GM19438 (cell line): ENCODE results near the gene PCBP2.
"Not testable (repeated sequence)": the region's sequence is repeated elsewhere in the genome, so short reads cannot be mapped to it uniquely, and the experiment has no call there.

Experiments used
- ATAC-seq: cut with Tn5 transposase; IDR thresholded peaks from one replicate; pipeline ENCODE4 v1.9.1; 2021; ENCODE audit warnings: low read depth; ENCODE audit not compliant: unreplicated experiment

PCBP2 gene

GRCh38 chr12:53467880-53468279 lies 16.0 kb downstream of the PCBP2 start:
- no peak for ATAC-seq

DNA sequence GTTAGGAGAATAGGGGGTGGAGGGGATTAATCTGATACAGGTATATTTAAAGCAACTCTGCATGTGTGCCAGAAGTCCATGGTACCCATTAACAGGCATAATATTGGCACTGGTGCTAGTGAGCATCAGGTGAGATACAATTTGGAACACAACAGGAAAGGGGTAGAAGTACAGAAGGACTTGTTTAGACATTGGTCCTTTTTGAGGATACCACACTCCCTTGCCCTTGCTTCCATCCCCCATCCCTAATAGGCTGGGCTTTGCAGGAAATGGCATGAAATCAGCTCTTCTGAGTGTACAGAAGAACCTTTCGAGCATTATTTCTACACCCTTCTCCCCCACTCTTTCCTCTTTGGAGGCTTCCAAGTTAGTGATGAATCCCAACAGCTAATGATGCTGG lies 16.4 kb downstream of the PCBP2 start:
- ATAC-seq: no peak

DNA sequence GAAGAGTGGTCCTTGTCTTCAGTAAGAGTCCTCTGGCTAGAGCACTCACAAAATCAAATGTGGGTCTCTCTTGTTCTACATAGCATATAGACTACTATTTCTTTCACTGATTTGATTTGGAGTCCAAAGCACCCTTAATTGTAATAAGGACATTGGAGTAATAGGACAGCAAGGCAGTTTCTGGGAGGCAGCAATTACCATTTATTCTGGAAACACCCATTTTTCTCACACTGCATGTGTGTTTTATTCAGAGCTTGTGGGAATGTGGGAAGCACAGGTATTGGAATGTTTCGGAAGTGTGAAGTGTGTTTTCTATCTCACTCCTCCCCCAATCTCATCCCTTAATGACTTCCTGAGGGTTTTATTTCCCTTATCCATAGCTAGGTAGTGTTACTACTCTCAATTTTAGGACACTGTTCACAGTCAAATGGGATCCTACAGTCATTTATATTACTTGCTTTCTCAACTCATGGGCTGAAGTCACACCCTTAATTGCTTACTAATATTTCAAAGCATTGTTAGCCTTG lies 20.2 kb downstream of the PCBP2 start:
- ATAC-seq: no peak

GRCh38 chr12:53474077-53474476 lies 22.2 kb downstream of the PCBP2 start:
- ATAC-seq: no peak

GRCh38 chr12:53474819-53475218 lies 22.9 kb downstream of the PCBP2 start:
- ATAC-seq: no peak

DNA sequence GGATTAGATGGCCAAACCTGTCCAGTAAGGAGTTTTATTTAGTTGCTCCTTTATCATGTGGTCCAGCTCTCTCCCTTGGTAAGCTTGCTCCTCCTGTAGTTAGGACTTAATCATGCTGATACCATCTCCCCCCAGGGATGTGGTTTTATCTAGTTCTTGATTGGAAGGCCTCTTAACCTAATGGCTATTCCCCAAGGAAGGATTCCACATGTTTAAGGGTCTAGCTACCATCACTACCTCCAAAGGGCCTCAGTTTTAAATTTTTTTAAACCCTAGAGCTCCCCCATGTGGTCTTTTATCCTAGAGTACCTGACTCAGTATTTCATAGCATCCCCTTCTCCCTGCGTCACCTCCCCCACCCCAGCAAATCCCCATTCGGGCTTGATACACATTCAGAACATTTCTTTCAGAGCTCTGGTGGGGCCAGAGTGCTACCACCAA lies 24.9 kb downstream of the PCBP2 start:
- ATAC-seq: no peak

- no peak for ATAC-seq
Measured at GRCh38 chr12:53478865-53479264, 27.0 kb downstream of the PCBP2 start.

DNA sequence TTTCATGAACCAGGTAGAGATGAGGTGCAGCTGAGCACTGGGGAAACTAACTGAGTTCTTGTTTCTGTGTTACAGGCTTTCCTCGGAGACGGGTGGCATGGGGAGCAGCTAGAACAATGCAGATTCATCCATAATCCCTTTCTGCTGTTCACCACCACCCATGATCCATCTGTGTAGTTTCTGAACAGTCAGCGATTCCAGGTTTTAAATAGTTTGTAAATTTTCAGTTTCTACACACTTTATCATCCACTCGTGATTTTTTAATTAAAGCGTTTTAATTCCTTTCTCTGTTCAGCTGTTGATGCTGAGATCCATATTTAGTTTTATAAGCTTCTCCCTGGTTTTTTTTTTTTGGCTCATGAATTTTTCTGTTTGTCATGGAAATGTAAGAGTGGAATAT lies 27.4 kb downstream of the PCBP2 start:
- ATAC-seq: no peak

DNA sequence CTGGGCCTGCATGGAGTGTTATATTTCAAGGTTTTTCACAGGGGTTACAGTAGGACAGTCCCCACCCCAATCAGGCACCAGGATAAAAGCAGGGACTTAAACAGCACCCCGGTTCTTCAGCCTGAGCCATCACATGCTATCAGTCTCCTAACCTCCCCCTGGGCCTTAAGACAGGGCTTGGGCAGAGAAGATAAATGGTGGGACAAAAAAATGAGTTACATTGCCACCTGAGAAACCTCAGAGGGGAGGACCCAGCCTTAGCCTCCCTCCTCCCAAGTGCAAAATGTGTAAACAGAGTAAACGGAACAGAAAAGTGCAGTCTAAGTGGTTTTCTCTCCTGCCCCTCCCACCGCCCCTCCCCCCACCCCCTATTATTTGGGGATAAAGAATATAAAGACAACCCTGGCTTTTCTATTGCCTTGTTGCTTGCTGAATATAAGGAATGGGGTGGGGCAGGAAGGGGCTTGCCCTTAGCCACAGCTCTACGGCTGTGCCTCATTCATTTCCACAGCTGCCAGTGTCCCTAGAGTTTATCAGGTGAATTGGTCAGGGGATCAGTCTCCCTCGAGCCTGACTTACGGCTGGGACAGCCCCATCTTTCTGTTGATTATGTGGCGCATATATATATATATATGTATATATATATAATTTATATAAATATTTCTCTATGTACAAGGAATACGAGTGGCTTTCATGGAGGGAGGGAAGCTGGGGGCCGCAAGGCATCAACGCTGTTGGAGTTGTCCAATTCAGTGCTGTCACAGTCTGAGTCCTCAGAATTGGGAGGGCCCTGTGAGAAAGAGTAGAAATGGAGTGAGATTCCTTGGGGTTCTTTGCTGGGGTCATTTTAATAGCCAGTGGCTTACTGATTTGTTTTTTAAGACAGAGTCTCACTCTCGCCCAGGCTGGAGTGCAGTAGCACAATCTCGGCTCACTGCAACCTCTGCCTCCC lies 28.9 kb downstream of the PCBP2 start:
- no peak for ATAC-seq

DNA sequence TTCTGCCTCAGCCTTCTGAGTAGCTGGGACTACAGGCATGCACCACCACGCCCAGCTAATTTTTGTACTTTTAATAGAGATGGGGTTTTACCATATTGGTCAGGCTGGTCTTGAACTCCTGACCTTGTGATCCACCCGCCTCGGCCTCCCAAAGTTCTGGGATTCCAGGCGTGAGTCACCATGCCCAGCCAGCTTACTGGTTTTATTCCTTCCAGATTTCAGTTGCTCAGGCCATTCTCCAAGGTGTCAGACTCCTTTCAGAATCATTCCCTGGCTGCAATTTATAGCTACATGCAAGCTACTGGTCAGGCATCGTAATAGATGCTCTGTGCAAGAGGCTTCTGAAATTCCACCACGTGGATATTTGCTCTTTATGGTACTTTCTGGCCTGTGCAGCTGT lies 29.6 kb downstream of the PCBP2 start:
- ATAC-seq: not testable (repeated sequence)

DNA sequence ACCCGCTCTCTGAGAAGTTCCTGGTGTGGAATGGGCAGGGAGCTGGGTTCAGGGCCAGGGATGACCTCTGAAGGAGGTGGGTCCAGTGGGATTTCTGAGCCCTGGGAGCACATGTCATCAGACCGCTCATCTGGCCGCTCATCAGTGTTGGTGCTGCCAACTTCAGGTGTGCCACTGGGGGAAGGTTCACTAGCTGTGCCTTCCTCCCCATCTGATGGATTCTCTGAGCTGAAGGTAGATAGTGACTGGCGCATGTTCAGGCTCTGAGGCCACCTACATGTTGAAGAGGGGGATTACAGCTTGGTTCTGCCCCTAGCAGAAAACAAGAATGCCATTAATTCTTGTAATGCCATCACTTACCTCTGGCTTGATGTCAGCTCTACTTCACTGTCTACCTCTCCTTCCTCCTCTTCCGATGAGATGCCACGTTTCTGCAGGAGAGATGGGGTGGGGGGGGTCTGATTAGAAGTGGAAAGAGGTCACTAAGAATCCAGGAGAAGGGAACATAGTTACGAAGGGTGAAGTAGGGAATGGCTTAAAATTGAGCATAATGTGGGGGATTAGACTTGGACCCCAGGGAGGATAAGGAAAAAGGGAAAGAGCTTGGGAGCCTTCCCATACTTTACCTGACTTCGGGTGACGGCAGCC lies 30.2 kb downstream of the PCBP2 start:
- ATAC-seq: no peak

GRCh38 chr12:53482626-53483168 lies 30.8 kb downstream of the PCBP2 start:
- no peak for ATAC-seq

DNA sequence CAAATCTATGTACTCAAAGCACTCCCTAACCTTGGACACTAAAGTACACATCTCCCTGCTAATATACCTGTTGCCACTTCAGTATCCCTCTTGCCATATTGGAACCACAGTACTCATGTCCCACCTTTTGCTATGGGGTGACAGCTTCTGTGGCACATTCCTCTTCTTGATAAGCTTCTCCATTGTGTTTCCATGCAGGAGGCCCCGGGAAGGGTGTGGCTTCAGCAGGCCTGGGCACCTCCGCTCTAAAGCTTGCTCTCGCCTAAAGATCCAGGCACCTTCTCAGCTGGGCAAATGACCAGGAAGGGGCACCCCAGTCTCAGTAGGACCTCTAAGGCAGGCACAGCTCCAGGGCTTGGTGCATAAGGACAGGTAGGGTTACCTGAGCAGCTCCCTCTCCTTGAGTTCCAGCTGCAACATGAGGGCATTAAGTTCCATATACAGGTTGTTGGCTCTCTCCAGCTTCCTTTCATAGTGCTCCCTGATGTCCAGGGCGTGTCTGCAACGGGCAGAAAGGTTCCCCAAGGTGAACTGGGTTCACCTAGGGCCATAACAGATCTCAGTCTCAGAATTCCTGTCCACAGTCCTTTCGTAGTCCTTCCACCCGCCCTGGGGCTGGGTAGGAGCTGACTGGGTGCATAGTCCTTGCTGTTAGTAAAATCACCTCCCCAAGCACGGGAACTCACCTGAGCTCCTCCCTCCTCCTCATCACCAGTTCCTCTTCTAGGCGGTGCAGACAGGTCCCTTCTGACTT lies 31.5 kb downstream of the PCBP2 start:
- no peak for ATAC-seq

GRCh38 chr12:53483979-53484377 lies 32.1 kb downstream of the PCBP2 start:
- ATAC-seq: no peak

DNA sequence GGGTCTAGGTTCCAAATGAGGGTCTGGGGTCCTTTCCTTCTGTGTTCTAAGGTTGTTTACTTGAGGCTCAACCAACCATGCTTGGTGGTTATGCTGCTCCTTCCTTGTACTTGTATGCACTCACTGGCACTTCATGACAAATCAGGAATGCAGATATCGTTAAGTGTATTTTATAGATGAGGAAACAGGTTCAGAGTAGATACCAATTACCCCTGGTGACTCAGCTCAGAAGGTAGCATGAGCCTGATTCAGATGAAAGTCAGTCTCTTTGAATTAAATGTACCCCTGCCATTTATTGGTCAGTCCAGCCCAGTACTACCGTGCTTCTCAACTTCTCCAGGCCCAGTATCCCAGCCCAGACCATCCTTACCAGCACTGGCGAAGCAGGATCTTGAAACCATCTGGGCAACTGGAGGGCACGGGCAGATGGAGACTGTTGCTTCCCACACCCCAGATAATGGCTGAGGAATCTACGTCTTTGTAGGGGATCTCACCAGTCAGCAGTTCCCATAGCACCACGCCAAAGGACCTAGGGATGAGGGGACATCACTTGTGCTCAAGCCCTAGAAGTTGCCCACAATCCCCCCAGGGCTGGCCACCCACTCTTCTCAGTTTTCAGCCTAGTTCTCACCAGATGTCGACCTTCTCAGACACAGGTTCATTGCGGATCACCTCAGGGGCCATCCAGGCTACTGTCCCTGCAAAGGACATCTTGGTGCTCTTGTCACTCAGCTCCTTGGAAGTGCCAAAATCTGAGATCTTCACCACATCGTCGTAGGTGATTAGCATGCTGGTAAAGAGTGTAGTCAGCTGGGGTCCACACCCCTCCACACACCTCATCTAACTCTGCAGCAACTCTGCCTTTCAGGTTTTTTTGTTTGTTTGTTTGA lies 33.0 kb downstream of the PCBP2 start:
- no peak for ATAC-seq

DNA sequence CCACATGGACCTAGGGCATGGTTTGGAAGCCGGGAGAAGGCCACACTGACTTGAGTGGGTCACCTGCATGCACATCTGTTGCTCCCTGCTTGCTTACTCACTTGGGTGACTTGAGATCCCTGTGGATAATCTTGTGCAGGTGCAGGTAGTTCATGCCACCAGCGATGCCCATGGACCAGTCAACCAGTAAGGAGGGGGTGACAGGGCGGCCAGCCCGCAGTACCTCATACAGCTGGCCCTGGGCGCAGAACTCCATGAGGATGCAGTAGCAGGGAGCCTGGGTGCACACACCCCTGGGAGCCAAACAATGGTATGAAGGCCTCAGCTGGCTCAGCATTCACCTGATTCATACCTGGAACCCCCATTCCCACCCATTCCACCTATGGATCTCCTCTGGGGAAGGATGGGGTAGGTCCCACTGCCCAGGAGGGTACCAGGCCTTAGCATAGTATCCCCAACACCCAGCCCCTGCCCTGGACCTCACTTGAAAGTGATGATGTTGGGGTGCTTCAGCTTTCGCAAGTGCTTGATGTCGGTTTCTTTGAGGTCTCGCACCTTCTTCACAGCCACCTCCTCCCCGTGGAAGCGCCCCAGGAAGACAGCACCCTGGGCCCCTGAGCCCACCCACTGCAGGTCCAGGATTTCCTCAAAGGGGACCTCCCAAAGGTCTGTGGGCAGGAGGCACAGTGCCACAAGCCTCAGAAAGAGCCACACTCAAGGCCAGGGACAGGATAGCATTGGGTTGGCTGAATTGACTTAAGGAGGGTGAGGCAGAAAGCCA lies 34.2 kb downstream of the PCBP2 start:
- no peak for ATAC-seq

- ATAC-seq: no peak
Measured at GRCh38 chr12:53486736-53487487, 35.0 kb downstream of the PCBP2 start.

GRCh38 chr12:53489242-53489864 lies 37.5 kb downstream of the PCBP2 start:
- ATAC-seq: no peak
